Left renal cortex interstitium (tissue), 4 donors: ENCODE measurements around the gene MYDGF. TPM values are rescaled to one million over a fixed set of nuclear protein-coding genes. Genes with fewer than 3 reads are reported as not detected.

ENCODE experiments used
- DNase-seq, 4 donors: peaks; one replicate each; pipeline ENCODE4 v3.0.0-alpha.2; 2013; ENCODE audit warnings: low read depth in 4 of 4, low spot score in 2 of 4, missing footprints in 1 of 4
- polyA plus RNA-seq, 4 donors: library from polyadenylated mRNA; unstranded; fragments of 120-200 nt; gene quantifications; one replicate each; pipeline ENCODE4 v1.2.1, GENCODE V29; 2013; ENCODE audit not compliant: insufficient read length in 4 of 4

Gene MYDGF
- polyA plus RNA-seq, 4 donors, result 71.6 to 103 (median 75.3) TPM

DNA sequence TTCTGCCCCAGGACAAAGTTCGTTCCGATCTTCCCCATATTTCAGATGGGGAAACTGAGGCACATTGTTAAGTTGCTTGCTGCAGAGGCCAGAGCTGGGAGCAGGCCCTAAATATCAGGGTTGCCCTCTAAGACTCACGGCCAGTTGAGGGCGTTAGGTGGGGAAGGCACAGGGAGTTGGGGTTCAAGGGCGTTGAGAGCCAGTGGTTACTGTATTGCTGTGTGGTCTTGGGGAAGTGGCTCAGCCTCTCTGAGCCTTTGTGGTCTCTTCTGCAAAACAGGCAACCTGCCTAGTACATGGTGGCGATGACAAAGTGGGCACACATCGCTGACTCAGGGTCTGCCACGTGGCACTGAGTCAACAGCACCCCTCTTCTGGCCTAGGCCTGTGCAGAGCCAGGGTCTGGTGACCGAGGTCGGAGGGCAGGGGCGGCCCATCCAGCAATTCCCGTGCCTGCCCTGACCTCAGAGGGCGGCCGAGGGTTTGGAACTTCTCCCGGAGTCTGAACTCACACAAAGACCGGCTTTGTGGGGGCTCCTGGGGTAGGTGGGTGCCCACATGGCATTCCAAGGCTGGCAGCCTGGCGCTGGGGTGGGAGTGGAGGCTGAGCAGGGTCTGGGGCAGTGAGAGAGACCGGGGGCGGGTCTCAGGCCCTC lies 20.6 kb downstream of the MYDGF start:
- DNase-seq, result no peak

DNA sequence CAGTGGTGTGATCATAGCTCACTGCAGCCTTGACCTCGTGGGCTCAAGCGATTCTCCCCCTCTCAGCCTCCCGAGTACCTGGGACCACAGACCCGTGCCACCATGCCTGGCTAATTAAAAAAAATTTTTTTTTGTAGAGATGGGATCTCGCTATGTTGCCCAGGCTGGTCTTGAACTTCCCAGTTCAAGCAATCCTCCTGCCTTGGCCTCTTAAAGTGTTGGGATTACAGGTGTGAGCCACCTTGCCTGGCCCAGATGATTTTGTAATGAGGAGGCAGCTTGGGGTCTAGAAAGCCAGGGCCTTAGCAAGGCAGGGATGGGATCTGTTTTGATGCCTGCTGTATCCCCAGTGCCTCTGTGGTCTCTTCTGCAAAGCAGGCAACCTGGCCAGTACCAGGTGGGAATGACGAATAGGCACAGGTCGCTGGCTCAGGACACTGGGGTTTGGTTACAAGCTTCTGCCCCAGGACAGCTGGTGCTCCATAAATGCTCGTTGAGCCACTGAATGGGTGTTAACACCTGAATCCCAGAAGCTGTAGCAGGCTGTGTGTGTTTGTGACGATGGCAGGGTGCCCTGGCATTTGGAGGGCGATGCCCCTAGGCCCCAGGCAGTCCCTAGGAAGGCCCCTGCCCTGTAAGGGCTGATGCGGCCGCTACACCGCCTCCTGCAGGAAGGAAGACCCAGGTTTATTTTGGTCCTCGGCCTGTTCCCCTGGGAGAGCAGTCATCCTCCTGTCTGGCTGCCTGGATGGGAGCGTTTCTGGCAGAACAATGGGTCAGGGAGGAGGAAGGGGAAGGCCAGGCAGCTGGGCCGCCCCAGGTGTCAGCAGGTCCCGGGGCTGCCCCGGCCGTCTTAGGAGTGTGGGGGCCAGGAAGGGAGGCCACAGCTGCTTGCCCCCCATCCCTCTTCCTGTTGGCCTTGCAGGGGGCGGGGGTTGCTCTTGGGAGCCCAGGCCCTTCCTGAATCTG lies 22.2 kb downstream of the MYDGF start:
- DNase-seq, result no peak

DNA sequence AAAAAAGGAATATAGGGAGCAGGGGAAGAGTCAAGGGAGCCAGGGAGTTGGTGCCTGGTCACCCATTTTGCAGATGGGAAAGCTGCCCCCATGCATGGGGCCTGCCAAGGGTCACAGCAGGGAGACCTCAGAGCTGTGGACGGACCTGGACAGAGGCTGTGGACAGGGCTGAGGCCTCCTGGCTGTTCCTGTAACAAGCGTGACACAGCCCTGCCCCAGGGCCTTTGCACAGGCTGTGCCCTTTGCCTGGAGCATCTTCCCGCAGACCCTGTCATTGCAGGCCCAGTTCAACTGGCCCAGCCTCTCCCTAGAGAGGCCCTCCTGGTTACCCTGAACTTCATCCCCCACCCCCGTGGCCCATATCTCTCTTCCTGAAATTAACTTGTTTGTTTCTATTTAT lies 24.4 kb downstream of the MYDGF start:
- DNase-seq, result no peak

DNA sequence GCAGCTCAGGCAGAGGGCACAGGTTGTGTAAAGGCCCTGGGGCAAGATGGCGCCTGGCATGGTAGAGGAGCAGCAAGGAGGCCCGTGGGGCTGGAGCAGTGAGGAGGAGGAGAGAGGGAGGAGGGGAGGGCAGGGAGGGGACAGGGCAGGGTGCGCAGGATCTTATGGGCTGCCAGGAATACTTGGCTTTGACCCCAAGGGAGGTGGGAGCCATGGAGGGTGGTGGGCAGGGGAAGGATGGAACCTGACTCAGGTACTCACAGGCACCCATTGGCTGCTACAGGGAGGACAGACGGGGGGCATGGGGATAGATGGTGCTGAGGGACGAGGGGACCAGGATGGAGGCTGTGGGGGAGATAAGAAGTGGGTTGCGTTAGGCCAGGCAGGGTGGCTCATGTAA lies 27.5 kb downstream of the MYDGF start:
- DNase-seq, result no peak

DNA sequence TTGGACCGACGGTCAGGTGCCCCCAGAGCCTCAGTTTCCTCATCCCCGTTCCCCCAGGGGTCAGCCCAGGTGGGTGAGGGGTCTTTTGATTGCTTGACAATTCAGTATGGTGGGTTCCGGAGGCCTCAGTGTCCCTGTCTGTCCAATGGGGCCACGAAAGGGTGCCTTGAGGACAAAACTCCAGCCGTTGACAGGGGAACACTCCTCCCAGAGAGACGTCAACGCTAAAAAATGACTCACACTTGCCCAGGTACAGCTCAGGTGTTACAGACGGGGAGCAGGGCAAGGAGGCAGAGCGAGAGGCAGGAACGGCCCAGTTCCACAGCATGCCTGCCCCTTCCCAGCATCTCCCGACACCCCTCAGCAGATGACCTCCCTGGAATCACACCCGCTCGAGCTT lies 29.0 kb downstream of the MYDGF start:
- no peak for DNase-seq

DNA sequence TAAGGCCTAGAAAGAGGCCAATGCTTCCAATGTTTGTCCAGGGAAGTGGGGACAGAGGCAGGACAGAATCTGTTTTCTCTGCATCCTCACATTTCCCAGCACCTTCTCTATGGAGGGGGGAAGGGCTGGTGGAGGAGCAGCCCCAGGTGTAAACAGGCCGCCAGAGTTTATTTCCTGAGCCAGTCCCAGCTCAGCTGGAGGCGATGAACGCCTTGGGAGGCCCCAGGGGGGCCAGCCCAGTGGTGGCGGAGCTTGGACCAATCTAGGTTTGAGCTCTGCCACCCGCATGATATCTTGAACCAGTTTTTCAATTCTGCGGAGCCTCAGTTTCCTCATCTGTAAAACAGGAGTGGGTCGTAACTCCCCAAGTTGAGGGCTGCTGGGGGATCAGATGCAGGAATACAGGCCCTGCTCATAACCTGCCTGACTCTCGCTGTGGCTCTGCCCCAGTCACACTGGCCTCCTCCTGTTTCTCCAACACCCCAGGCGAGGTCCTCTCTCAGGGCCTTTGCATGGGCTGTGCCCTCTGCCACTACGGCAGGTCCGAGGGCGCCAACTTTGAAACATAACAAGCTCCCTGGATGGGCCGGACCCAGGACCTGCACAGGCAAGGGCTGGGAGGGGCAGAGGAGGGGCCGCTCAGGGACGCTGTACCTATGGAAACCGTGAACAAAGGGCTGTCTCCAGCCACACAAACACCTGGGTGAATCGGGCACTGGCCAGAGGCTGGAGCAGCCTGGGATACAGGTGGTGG lies 29.7 kb downstream of the MYDGF start:
- DNase-seq, result no peak

DNA sequence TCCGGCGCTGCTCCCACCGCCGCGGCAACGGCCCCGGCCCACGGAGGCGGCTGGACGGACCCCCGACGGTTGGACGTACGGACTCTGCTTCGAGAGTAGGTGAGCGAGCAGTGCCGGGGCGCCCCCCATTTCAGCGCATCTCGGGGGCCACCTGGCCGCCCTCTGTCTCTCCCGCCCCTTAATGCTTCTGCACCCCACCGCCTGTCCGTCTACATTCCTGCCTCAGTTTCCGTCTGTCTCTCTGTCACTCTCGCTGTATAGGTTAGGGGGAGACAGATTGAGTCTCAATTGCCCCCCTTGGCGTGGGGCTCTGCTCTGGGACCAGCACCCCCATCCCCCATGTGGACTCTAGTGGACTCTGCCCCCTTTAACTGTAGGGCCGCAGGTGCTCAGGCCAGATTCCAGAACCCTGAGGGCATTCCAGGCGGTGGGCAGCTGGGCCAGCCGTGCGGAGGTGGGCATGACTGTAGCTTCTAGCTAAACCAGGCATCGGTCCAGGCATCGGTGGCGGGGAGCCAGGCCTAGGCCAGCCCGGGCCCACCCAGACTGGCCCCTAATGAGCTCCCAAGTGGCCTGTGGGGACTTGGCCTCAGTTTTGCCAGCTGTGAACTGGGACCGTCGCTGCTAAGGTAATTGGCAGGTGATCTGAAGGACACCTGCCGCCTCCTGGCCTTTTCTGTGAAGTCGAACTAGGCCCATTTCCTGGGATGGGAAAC lies 30.5 kb downstream of the MYDGF start:
- DNase-seq, result no peak

DNA sequence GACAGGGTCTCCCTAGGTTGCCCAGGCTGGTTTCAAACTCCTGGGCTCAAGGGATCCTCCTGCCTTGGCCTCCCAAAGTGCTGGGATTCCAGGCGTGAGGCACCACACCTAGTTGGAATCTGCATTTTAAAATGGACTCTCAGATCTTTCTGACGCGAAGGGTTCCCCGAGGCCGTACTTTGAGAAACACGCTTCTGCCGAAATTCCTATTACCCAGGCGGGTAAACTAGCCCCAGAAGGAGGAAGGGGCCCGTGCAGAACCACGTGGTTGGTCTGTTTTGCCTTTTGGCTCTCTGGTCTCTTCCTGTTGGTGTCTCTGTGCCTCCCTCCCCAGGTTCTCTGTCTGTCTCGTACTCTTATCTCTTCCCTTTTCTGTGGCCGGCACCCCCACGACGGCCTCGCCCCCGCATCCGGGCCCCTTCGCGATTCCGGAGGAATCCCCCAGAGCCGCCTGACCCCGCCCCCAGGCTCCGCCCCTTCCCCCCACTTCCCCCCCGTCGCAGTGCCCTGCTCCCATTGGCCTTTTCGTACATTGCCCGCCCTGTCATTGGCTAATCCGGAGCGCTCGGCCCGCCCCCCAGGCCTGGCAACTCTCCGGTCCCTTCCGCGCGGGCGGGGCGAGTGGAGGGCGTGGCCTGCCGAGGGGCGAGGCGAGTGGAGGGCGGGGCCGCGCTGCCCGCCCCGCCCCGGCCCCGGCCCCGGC lies 31.2 kb downstream of the MYDGF start, which contains the start of gene TNFAIP8L1:
Gene TNFAIP8L1 (plus strand): TSS at position 689 of the 703 bp plus-strand sequence. CDS start 12,354 bp downstream, outside the sequence.
- DNase-seq, result peak; percentile 66 to 90 (median 86)

DNA sequence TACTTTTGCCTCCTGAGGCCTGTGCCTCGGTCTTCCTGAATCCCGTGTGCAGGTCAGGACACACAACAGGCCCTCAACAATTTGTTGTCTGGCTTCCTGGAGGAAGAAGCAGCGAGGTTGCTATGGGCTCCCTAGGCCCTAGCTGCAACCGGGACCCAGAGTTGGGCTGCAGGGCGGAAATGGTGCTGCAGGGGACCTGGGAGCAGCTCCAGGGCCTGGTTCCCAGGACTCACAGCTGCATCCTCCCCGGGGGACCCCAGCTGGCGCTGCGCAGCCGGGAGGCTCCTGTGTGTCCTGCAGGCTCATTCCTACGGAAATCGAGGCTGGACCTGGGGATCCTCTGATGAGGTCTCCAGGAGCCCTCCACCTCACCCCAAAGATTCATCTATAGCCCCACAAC lies 31.8 kb downstream of the MYDGF start:
- DNase-seq, result no peak

DNA sequence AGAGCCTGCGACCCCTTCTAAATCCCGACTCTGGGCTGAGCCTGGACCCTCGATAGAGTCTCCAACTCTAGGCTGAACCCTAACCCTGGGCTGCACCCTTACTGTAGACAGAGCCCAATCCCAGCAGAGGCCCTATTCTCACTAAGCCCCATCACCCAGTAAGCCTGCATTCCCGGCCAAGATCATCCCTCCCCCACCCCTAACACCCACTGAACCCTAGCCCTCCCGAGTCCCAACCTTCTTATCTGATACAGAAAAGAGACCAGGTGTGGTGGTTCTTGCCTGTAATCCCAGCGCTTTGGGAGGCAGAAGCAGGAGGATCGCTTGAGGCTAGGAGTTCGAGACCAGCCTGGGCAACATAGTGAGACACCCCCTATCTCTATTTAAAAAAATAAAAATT lies 33.4 kb downstream of the MYDGF start:
- no peak for DNase-seq

DNA sequence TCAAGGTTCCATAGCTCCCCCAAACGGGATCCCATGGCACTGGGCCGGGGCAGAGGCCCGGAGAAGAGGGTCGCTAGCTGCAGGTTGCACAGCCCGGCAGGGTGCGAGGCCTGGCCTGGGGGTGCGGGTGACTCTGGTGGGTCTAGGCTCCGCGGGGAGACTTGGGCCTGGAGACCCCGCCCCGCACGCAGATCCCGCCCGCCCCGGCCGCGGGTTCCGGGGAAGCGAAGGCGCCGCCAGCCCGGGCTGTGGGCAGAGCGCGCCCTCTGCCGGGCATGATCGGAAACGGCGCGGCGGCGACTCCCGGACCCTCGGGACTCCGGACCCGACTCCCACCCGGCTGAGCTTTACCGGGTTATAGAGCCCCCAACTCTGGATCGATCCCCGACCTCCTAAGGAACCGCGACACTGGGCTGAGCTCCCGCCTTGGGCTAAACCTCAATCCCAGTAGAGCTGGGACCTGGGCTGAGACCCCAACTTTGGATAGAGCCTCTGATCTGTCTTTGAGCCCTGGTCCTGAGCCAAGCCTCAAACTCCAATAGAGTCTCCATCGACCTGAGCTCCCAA lies 33.9 kb downstream of the MYDGF start:
- peak in 3 of 4 donors; percentile 21 to 49 (median 48) for DNase-seq

DNA sequence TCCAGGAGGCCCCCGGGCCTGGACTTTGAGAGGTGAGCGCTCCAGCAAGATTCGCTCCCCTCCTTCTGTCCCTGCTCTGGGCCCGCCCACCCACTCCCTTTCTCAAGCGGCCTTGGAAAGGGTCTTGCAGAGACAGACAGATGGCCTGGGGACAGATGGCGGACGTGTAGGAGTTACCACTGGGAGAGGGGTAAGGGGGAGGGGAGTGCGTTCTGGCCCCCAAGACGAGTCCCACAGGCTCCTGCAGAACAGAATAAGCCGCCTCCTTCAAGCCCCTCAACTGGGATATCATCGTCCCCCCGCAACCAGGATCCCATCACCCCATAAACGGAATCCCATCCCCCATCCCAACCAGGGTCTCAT lies 34.4 kb downstream of the MYDGF start:
- DNase-seq, result no peak

DNA sequence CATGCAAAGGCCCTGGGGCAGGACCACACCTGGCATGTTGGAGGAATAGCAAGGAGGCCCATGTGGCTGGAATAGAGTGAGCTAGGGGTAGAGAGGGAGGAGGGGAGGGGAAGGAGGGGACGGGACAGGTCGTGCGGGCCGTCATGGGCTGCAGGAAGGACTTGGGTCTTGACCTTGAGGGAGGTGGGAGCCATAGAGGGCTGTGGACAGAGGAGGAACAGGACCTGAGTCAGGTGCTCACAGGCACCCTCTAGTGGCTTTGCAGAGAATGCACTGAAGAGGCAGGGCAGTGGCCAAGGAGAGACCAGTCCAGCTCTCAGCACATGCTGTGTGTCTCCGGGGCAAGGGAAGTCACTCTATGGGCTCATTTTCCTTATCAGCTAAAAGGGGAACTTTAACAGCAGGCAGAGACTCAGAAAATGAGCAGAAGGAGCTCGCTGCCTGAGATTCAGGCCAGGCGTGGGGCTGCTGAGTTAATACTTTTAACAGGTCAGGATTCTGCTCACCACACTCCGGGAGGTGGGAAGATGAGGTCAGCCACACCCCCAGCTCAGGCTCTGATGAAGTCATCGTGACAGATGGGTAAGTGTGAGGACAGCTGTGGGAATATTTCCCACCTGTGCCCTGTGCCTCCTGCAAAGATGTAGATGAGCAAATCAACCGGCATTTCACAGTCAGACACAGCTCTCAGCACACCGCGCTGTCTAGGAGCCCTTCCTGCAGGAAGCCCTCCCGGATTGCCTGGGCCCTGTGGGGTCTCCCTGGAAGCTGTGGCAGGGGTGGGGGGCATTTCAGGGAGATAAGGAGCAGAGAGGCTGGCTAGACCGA lies 36.8 kb downstream of the MYDGF start:
- DNase-seq, result no peak

DNA sequence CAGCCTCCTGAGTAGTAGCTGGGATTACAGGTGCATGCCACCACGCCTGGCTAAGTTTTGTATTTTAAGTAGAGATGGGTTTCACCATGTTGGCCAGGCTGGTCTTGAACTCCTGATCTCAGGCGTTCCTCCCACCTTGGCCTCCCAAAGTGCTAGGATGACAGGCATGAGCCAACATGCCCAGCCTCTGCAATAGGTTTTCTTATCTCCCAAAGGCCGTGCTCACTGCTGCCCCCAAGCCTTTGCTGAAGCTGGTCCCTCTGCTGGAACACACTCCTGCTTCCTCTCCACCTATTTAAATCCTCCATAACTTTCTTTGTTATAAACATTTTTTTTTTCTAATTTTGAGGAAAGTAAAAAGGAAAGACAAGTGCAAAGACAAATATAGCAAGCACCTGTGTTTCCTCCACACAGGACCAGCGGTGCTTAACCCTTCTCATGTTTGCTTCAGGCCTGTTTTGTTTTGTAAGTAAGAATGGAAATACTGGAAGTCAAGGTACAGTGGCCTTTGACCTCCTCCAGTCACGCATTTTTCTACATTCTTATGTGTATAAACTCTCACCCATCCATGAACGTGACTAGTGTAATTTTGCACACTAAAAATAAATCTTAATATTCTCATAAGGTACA lies 45.3 kb downstream of the MYDGF start:
- DNase-seq, result no peak

DNA sequence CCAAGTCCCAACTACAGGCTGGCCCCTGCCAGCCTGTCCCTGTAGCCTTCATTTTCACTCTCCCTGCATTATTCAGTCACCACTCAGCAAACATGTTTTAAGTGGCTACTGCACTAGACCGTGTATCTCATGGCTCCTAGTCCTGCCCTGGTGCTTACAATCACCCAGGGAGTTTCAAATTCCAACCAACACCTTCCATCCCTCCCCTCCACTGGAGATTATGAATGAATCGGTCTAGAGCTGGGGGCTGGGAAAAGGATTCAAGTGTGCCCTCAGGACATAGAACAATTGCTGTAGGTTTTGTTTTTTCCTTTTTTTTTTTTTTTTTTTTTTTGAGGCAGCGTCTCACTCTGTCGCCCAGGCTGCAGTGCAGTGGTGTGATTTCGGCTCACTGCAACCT lies 45.8 kb downstream of the MYDGF start:
- DNase-seq, result no peak

DNA sequence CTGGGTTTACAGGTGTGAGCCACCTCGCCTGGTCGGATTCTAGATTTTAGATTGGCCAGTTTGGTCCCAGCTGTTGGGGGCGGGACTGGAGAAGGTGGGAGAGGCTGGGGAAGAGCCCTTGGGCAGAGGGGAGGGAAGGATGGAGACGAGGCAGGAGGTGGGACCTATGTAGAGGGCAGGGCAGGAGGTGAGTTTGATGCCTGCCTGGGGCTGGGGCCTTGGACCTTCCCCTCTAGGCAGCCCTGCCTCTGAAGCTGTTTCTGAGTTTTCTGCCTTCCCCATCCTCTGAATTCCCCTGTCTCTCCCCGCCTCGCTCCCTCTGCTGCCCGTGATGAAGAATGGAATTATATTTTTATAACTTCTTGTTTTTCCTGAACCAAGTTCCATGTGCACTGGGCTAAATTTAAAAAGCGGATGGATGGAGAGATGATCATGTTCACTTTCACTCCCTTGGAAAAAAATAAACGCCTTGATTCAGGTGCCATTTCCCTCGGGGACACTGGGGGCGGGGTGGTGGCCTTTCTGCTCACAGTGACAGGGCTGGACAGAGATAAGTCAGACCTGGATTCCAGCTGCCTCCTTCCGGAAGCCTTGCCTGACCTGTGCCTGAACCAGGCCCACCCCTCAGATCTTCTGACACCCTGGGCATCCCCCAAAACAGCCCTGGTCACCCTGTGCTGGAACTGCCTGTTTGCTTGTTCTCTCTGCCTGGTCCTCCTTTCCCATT lies 47.3 kb downstream of the MYDGF start:
- DNase-seq, result no peak

DNA sequence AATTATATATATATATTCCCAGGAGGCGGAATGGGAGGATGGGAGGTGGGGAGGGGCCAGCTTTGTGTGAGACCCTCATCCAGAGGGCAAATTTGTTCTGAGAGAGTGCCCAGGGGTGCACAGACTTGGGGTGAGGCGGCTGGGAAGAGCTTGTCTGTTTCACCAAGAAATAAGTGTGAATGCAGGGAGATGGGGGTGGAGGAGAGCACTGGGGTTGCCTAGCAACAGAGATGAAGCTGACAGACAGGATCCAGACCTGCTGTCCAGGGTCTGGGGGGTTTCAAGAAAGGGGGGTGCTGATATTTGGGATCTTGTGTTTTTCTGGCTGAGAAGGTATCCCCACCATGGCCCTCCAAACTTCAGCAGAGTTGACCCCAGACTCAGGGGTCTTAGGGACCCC lies 49.5 kb downstream of the MYDGF start:
- DNase-seq, result no peak
